Measurements from ENCODE around the gene ATG9B. TPM values are rescaled to one million over a fixed set of nuclear protein-coding genes. Genes with fewer than 3 reads are reported as not detected.

The ATG9B gene
- total RNA-seq, 2 donors from 2014 or later: not detected

GRCh38 chr7:151047976-151048815 lies 23.9 kb upstream of the ATG9B start, which contains the start of gene ASIC3:
TSS of gene ASIC3 (plus strand) at chr7:151048531. CDS start at chr7:151048886, 355 bp downstream.
- no peak within 1 kb of the TSS for H3K4me3 ChIP-seq
- no peak for TF ChIP-seq POLR2A (IDR thresholded peaks at IDR 0.05)
- TF ChIP-seq CTCF (IDR thresholded peaks at IDR 0.05): no peak
- intact Hi-C loops (cut with DNase I): no loop called here
- no peak for DNase-seq
- no peak for ATAC-seq
- H3K27me3 ChIP-seq: no peaks in the 10 kb centered on the region
- no peak within 1 kb of the TSS for H3K27ac ChIP-seq
- H3K36me3 ChIP-seq (replicated peaks in 1 of 2; ENCODE audit: insufficient read depth in 1 of 2, low read depth in 2 of 2): no peaks in the 10 kb centered on the region
- peaks cover 8% of the 10 kb centered on the region for H3K4me1 ChIP-seq
- 72 to 73% methylated on average over 19 to 22 of the region's 22 CpGs for WGBS, 2 donors
- H3K9me3 ChIP-seq: no peaks in the 10 kb centered on the region

- intact Hi-C loops (cut with DNase I): no loop called here
- Histone ChIP-seq H3K36me3 (replicated peaks in 1 of 2; ENCODE audit: insufficient read depth in 1 of 2, low read depth in 2 of 2) (no peaks in the 10 kb centered on the region), H3K4me1 (peaks cover 8% of the 10 kb centered on the region), H3K27me3 (no peaks in the 10 kb centered on the region), H3K4me3 (no peak overlapping the region), H3K27ac (no peak overlapping the region), H3K9me3 (no peaks in the 10 kb centered on the region)
- no peak for DNase-seq
- TF ChIP-seq CTCF (IDR thresholded peaks at IDR 0.05) (no peak), POLR2A (IDR thresholded peaks at IDR 0.05) (no peak)
- ATAC-seq: no peak
- 70 to 73% methylated on average over 11 to 14 of the region's 14 CpGs for WGBS, 2 donors
These were observed 22.6 kb upstream of the ATG9B start for GRCh38 chr7:151046603-151047573.

GRCh38 chr7:151045967-151046366 lies 21.7 kb upstream of the ATG9B start:
- Histone ChIP-seq H3K9me3 (no peaks in the 10 kb centered on the region), H3K27me3 (no peaks in the 10 kb centered on the region), H3K36me3 (replicated peaks in 1 of 2; ENCODE audit: insufficient read depth in 1 of 2, low read depth in 2 of 2) (no peaks in the 10 kb centered on the region), H3K27ac (no peak overlapping the region), H3K4me3 (no peak overlapping the region), H3K4me1 (peaks cover 5% of the 10 kb centered on the region)
- ATAC-seq (no peak), DNase-seq (no peak)
- WGBS, 2 donors: 83 to 87% methylated on average over 6 to 9 of the region's 9 CpGs
- no peak for TF ChIP-seq POLR2A (IDR thresholded peaks at IDR 0.05)
- no peak for TF ChIP-seq CTCF (IDR thresholded peaks at IDR 0.05)
- intact Hi-C loops (cut with DNase I): no loop called here

- ATAC-seq: no peak
- Histone ChIP-seq H3K4me1 (no peaks in the 10 kb centered on the region), H3K27me3 (no peaks in the 10 kb centered on the region), H3K4me3 (no peak overlapping the region), H3K27ac (no peak overlapping the region), H3K36me3 (replicated peaks in 1 of 2; ENCODE audit: insufficient read depth in 1 of 2, low read depth in 2 of 2) (no peaks in the 10 kb centered on the region), H3K9me3 (no peaks in the 10 kb centered on the region)
- TF ChIP-seq CTCF (IDR thresholded peaks at IDR 0.05): no peak
- no peak for TF ChIP-seq POLR2A (IDR thresholded peaks at IDR 0.05)
- intact Hi-C loops (cut with DNase I): no loop called here
- 85 to 89% methylated on average over 9 to 11 of the region's 11 CpGs for WGBS, 2 donors
- DNase-seq: no peak
These were observed 21.0 kb upstream of the ATG9B start for GRCh38 chr7:151045262-151045661.

Measured in body of pancreas (tissue), 4 donors.